Panc1 (cell line): ENCODE measurements around the gene STAB2.

Experiments used
- CTCF ChIP-seq: fragments of 450-650 bp; IDR thresholded peaks from 2 replicates; pipeline ENCODE4 v1.5.1; 2017; ENCODE audit warnings: mild to moderate bottlenecking
- POLR2AphosphoS5 ChIP-seq: IDR thresholded peaks from 2 replicates; pipeline ENCODE4 v1.6.1; 2012; ENCODE audit warnings: mild to moderate bottlenecking, low read depth, low read length, moderate library complexity
- REST ChIP-seq, 2 experiments: IDR thresholded peaks; 2 replicates each; pipeline ENCODE4 v1.6.1; 2011 to 2012; ENCODE audit warnings: low read depth in 2 of 2, control low read depth in 1 of 2, low read length in 1 of 2, mild to moderate bottlenecking in 1 of 2, moderate library complexity in 1 of 2; ENCODE audit not compliant: insufficient read depth in 1 of 2
- SIN3A ChIP-seq: IDR thresholded peaks from 2 replicates; pipeline ENCODE4 v1.6.1; 2012; ENCODE audit warnings: low read depth, mild to moderate bottlenecking, low read length, moderate library complexity, borderline replicate concordance; ENCODE audit not compliant: insufficient read depth
- TCF7L2 ChIP-seq: IDR thresholded peaks from 2 replicates; pipeline ENCODE4 v1.6.1; 2011; ENCODE audit warnings: mild to moderate bottlenecking, low read depth, low read length, inconsistent platforms

- TF ChIP-seq CTCF (no peak), REST (IDR thresholded peaks at IDR 0.05; ENCODE audit: insufficient read depth in 1 of 2, low read depth in 2 of 2, low read length in 1 of 2) (no peak), POLR2AphosphoS5 (no peak), TCF7L2 (no peak), SIN3A (no peak)
Measured at GRCh38 chr12:103786201-103786600, 199.1 kb downstream of the STAB2 start.
